ENCODE results near the gene DNAJC25. TPM values are rescaled to one million over a fixed set of nuclear protein-coding genes. Genes with fewer than 3 reads are reported as not detected.

DNAJC25 gene
- polyA plus RNA-seq, 3 donors = 1.1 to 6.0 (median 1.6) TPM

DNA sequence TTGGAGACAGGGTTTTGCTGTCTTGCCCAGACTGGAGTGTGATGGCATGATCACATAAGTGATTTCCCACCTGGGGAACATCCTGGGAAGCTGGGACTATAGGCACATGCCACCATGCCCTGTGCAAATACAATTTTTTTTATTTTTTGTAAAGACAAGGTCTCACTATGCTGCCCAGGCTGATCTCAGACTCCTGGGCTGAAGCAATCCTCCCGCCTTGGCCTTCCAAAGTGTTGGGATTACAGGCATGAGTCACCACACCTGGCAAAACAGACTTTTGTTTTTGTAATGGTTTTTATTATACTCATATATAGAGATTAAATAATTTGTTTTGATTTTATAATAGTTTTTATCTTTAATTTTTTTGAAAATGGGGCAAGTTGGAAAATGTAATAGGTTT, 14.7 kb downstream of the DNAJC25 start:
- no peak overlapping the region for H2AFZ ChIP-seq (ENCODE audit: insufficient read depth, low read depth, low read length, poor library complexity, severe bottlenecking)
- no peaks in the 10 kb centered on the region for H3K4me1 Mint-ChIP-seq
- H3K4me3 Mint-ChIP-seq = no peak overlapping the region
- no peaks in the 10 kb centered on the region for H3K9me3 ChIP-seq (replicated peaks in 1 of 2; ENCODE audit: control insufficient read depth in 1 of 2, insufficient read depth in 1 of 2, low read length in 2 of 2)
- no peaks in the 10 kb centered on the region for H3K4me1 ChIP-seq (ENCODE audit: control insufficient read depth in 1 of 2, insufficient read depth in 2 of 2, low read length in 2 of 2)
- H3K9ac ChIP-seq (ENCODE audit: insufficient read depth, low read length, poor library complexity, severe bottlenecking) = no peak overlapping the region
- no peak overlapping the region for H3K27ac Mint-ChIP-seq
- no peaks in the 10 kb centered on the region for H3K27me3 ChIP-seq (ENCODE audit: control insufficient read depth in 2 of 2, insufficient read depth in 2 of 2, low read length in 2 of 2)
- H3K9me3 Mint-ChIP-seq = no peaks in the 10 kb centered on the region
- intact Hi-C loops (cut with micrococcal nuclease) = no loop called here
- DNase-seq = no peak
- no peaks in the 10 kb centered on the region for H3K79me2 ChIP-seq (ENCODE audit: insufficient read depth, low read length)
- H3K36me3 Mint-ChIP-seq = peaks cover 42 to 63% of the 10 kb centered on the region in 2 donors
- peaks cover 5% of the 10 kb centered on the region for H4K20me1 ChIP-seq (ENCODE audit: insufficient read depth, low read length)
- H3K36me3 ChIP-seq (replicated peaks in 1 of 2; ENCODE audit: control insufficient read depth in 1 of 2, insufficient read depth in 2 of 2, low read length in 2 of 2) = peaks cover 24 to 58% of the 10 kb centered on the region in 2 donors
- H3K4me2 ChIP-seq (replicated peaks; ENCODE audit: extremely low read depth, low read length, poor library complexity, severe bottlenecking) = no peak overlapping the region
- WGBS (ENCODE audit: insufficient coverage) = no CpG with 5 or more reads among the region's 1 CpG
- no peak overlapping the region for H3K4me3 ChIP-seq (replicated peaks in 1 of 3; ENCODE audit: low read depth in 2 of 3, low read length in 3 of 3)
- TF ChIP-seq, protein P1, sequence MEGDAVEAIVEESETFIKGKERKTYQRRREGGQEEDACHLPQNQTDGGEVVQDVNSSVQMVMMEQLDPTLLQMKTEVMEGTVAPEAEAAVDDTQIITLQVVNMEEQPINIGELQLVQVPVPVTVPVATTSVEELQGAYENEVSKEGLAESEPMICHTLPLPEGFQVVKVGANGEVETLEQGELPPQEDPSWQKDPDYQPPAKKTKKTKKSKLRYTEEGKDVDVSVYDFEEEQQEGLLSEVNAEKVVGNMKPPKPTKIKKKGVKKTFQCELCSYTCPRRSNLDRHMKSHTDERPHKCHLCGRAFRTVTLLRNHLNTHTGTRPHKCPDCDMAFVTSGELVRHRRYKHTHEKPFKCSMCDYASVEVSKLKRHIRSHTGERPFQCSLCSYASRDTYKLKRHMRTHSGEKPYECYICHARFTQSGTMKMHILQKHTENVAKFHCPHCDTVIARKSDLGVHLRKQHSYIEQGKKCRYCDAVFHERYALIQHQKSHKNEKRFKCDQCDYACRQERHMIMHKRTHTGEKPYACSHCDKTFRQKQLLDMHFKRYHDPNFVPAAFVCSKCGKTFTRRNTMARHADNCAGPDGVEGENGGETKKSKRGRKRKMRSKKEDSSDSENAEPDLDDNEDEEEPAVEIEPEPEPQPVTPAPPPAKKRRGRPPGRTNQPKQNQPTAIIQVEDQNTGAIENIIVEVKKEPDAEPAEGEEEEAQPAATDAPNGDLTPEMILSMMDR (IDR thresholded peaks at IDR 0.05) = no peak
- no peaks in the 10 kb centered on the region for H3K27me3 Mint-ChIP-seq (ENCODE audit: low read depth in 3 of 3)
- H3K27ac ChIP-seq (ENCODE audit: low read depth in 1 of 2, low read length in 2 of 2) = no peak overlapping the region

DNA sequence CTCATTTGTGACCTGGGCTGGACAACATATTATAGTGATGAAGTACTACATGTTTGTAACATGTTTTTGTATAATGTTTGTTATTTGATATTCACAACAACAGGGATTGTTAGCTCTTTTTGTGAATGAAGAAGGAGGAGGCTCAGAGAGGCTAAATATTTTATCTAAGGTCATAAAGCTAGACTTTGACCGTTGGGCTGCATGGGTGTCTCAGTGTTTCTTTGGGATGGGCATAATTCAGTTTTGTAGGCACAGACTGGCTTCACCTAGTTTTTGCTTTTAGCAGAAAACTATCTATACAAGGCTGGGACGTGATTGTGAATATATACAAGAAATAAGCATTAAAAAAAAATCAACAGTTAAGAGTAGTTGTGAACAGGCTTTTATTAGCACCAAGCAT, 15.3 kb downstream of the DNAJC25 start:
- no peak overlapping the region for H3K27ac Mint-ChIP-seq
- no peaks in the 10 kb centered on the region for H3K79me2 ChIP-seq (ENCODE audit: insufficient read depth, low read length)

More for the DNA sequence above, 15.3 kb downstream of the DNAJC25 start:
- intact Hi-C loops (cut with micrococcal nuclease) = no loop called here
- H3K9me3 Mint-ChIP-seq = no peaks in the 10 kb centered on the region
- Histone ChIP-seq H3K4me3 (replicated peaks in 1 of 3; ENCODE audit: low read depth in 2 of 3, low read length in 3 of 3) (no peak overlapping the region), H3K9ac (ENCODE audit: insufficient read depth, low read length, poor library complexity, severe bottlenecking) (no peak overlapping the region), H3K4me2 (replicated peaks; ENCODE audit: extremely low read depth, low read length, poor library complexity, severe bottlenecking) (no peak overlapping the region), H3K36me3 (replicated peaks in 1 of 2; ENCODE audit: control insufficient read depth in 1 of 2, insufficient read depth in 2 of 2, low read length in 2 of 2) (peaks cover 24 to 60% of the 10 kb centered on the region in 2 donors), H3K27me3 (ENCODE audit: control insufficient read depth in 2 of 2, insufficient read depth in 2 of 2, low read length in 2 of 2) (no peaks in the 10 kb centered on the region), H4K20me1 (ENCODE audit: insufficient read depth, low read length) (peaks cover 5% of the 10 kb centered on the region), H3K9me3 (replicated peaks in 1 of 2; ENCODE audit: control insufficient read depth in 1 of 2, insufficient read depth in 1 of 2, low read length in 2 of 2) (no peaks in the 10 kb centered on the region), H3K27ac (ENCODE audit: low read depth in 1 of 2, low read length in 2 of 2) (no peak overlapping the region), H2AFZ (ENCODE audit: insufficient read depth, low read depth, low read length, poor library complexity, severe bottlenecking) (no peak overlapping the region), H3K4me1 (ENCODE audit: control insufficient read depth in 1 of 2, insufficient read depth in 2 of 2, low read length in 2 of 2) (no peaks in the 10 kb centered on the region)
- TF ChIP-seq, protein P1 (IDR thresholded peaks at IDR 0.05) = no peak
- no peaks in the 10 kb centered on the region for H3K4me1 Mint-ChIP-seq
- DNase-seq = no peak
- H3K36me3 Mint-ChIP-seq = peaks cover 42 to 65% of the 10 kb centered on the region in 2 donors
- no peaks in the 10 kb centered on the region for H3K27me3 Mint-ChIP-seq (ENCODE audit: low read depth in 3 of 3)
- H3K4me3 Mint-ChIP-seq = no peak overlapping the region
- WGBS (ENCODE audit: insufficient coverage) = no CpG with 5 or more reads among the region's 2 CpGs

Measured in CD14-positive monocyte (primary cell).